Measurements from ENCODE around the gene RASL10A.

The RASL10A gene

DNA sequence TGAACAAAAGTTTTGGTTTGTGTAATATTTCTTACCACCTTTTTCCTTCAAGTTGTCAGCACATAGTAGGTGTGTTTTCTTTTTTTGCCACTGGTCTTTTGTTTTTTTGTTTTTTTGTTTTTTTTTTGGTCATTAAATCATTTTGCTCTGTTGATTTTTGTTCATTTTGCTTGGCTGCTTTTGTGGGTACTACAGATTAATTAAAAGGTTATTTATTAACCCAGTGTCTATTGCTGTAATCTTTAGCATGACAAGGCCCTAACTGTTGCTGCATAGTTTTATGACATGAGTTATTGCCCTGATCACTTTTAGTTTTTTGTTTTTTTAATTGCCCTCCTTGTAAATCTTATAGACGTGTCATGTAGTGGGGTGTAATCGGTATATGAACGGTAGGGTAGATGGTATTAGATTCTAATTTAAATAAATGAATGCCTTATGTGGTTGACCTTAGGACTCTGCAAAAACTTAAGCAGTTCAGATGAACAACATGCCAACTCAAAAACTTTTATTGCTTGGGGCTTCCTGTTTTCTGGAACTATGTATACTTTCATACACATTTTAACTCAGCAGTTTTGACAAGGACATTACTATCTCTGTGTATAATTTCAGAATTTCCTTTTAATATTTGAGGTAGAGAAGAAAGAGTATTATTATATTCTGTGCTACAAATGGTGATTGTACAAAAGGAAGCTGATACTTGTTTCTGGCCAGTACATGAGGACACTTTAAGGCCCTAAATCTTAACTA is 39.5 kb downstream of the RASL10A start:
- peak overlapping the region in 1 of 21 experiments; percentile 36 for H3K27ac ChIP-seq
- H3K4me3 ChIP-seq = no peak overlapping the region

DNA sequence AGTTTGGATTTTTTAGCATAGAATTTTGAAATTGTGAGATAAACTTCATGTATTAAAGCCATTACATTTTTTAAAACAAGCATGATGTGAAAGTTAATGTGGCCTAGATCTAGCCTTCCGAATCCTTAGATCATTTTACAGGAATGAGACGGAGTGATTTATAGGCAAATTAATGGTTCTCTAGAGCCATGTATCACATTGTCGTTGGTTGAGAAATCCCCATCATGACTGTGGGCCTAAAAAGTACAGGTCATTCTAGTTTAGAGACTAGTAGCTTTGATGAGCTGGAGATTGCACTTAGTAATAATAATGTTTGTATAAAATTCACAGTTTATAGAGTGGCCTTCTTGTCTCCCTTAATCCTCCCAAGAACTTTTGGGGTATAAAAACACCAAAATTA is 40.3 kb downstream of the RASL10A start:
- H3K4me3 ChIP-seq = no peak overlapping the region

DNA sequence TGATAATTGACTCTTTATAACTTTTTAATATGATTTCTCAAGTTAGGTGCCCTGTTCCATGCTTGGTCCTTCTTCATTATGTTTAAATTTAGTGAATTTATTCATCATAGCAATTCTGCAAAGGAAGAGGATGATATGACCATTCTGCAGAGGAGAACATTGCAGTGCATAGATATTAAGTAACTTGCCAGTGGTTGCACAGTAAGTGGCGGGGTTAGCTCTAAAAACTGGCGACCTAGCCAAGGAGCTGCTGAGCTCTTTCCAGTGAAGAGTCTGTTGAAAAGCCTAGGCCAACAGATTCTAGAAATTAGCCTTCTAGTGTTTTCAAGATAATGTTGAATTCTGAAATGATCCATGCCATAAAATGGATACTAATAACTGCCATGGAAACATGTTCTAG is 42.9 kb downstream of the RASL10A start:
- Histone ChIP-seq H3K27ac (no peak overlapping the region), H3K4me3 (no peak overlapping the region)

More for the DNA sequence above, 40.3 kb downstream of the RASL10A start:
- H3K27ac ChIP-seq = peak overlapping the region in 1 of 21 experiments; percentile 18

DNA sequence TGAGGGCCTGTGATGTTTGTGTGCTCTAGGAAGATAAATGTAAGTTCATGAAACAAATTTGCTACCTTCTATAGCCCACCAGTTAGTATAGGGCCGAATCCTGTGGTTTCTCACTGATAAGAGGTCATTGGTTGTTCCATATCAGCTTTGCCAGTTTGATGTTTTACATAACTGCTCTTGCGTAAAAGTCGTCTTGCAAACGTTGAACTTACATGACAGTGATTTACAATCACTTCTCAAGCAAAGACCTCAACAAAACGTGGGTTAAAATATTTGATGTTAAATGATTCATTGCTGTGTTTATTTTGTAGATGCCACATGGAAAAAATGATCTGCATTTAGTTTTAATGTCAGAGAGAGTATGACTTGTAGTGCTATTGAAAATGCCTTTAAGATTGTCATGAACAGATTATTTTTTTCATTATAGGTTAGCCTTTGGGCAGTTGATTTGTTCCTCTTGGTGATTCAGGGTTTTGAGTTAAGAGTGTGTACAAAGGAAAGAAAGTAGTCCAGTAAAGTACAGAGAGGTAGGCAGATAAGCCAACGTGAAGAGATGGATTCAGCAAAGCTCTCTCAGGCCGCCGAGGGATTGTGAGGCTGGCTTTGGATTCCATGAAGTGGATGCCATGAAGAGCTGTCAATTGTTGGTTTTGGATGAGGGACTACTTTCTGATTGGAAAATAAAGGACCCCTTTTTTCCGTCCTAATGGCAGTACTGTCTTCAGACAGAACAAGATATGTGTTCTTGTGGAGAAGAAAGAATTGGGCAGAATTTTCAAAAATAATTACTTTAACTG is 44.8 kb downstream of the RASL10A start:
- H3K4me3 ChIP-seq = peak overlapping the region in 5 of 7 experiments; percentile 80 to 93 (median 89)
- H3K27ac ChIP-seq = peak overlapping the region in 5 of 21 experiments; percentile 3 to 100 (median 43)

DNA sequence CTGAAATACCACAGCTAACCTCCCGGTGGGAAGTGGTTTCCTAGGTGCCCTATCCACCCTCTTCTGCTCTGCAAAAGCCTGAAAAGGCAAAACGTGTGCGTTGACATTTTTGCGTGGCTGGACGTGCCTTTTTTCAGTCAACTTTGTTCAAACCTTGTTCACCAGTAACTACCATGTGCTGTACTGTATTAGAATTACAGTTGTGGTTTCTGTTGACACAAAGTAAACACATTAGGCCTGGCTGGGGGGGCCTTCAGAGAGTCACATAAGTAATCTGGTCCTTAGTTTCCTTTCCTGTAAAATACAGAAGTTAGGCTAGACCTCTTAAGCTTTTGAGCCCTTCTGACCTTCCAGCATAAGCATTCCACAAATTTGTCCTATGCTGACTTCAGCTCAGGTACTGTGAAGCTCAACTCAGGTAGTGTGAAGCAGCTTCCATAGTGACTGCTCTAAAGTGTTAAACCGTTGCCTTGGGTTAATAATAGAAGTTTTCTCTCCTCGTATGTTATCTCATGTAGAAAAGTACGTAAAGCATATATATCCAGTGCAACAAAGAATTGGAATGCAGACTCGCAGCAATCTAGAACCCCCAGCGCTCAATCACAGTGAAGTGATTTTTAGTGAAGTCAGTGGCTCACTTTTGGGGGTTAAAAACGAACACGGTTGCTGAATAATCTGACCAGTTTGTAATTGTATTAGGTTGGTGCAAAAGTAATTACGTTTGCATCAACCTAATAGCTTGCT is 45.6 kb downstream of the RASL10A start:
- peak overlapping the region; percentile 80 to 99 (median 89) for H3K4me3 ChIP-seq
- H3K27ac ChIP-seq = peak overlapping the region in 15 of 21 experiments; percentile 99 to 100 (median 100)

DNA sequence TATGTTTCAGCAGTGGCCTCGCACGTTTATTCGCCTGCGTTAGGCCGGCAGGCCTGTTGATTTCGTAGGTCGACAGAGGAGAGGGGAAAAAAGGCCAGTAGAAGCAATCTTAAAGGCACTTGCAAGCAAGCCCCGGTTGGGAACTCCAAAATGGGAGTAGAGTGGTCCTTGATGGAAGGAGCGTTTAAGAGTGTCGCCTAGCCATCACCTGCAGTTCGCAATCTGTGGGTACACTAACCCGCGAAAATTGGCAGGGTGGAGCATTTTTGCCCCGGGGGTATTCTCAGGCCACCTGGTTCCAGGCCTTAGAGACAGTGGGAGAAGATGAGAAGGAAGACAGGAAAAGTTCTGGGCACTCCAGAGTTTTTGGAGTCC is 46.3 kb downstream of the RASL10A start:
- peak overlapping the region; percentile 80 to 99 (median 89) for H3K4me3 ChIP-seq
- H3K27ac ChIP-seq = peak overlapping the region in 20 of 21 experiments; percentile 98 to 100 (median 100)

DNA sequence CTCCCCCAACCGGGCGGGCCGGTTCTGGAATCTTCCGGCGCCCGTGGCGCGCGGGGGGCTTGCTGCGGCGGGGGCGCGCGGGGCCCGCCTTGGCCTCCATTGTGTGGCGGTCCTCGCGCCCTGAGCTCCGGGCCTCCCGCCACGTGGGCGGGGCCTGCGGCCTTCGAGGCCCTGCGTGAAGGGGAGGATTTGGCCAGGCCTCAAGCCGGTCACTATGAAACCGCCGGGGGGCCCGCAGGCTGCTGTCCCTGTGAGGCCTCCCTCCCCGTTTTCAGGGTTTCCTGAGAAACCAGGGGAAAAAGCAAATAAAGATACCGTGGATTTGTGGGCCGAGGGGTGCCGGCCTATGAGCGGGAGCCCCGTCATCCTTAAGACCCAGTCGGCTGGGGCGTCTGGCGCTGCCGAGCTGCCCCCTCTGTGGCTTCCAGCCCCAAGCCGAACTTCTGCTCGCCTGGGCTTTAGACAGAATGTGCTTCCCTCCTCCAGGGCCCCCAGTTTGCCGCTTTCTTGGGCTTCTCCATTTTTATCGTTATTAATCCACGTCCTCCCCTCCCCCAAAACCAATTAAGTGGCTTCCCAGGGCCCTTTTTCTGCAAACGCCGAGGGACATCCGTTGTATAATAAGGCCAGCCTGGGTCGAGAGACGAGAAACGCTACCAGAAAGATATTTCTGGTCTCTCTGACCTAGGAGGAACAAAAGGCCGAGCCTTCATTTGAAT is 46.8 kb downstream of the RASL10A start:
- peak overlapping the region; percentile 98 to 100 (median 100) for H3K27ac ChIP-seq

DNA sequence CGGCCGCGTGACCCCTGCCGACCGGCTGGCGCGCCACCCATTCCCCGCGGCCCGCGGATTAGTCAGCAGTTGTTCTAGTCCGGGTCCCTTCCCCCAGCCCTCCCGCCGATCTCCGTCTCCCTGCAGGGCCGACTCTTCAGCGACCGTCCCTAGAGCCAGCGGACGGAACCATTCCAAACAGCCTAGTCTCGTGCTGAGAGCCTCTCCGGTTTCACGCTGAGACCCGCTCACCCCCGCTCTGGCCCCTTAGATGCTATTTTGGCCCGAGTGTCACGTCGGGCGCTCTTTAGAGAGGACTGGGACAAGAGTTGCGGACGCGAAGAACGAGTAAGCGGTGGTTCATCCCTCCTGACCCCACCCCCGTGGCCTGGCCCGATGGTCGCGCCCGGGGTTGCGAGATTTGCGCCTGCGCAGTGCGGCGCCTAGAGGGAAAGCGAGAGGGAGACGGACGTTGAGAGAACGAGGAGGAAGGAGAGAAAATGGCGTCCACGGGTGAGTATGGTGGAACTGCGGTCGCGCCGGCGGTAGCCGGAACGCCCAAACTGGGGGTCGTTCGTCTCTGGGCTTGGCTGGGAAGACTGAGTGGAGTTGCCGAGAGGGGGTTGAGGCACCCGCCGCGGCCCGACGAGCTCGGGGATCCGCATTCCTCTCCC is 47.5 kb downstream of the RASL10A start, which contains the start of the genes EWSR1 and RHBDD3:
Gene EWSR1, plus strand, starts transcription at position 411 of the 653 bp plus-strand sequence. Its CDS starts 69 bp downstream, at position 480.
Gene RHBDD3, minus strand, starts transcription at position 124 of the 653 bp plus-strand sequence. CDS start 2,355 bp downstream, outside the sequence.
- peak within 1 kb of the TSS; percentile 98 to 100 (median 100) for H3K27ac ChIP-seq
- H3K4me3 ChIP-seq = peak within 1 kb of the TSS; percentile 80 to 99 (median 89)

More for the DNA sequence above, 46.8 kb downstream of the RASL10A start:
- H3K4me3 ChIP-seq = peak overlapping the region; percentile 80 to 99 (median 89)

DNA sequence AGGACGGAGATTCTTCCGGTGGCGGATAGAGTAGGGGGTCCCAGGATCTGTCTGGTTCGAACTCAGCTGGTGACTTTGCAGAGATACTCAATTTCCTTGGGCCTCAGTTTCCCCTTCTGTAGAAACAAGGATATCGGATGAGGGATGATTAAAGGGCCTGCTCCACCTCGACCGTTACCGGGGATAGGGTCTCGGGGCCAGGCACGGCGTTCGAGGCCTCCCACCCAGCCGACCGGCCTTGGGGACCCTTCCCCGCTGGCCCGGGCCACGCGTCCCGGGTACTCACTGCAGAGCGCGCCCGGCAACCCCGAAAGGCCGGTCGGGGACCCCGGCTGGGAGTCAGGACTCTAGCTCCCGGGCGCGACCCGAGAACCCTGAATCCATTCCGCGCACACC is 48.0 kb downstream of the RASL10A start:
- peak overlapping the region; percentile 80 to 99 (median 89) for H3K4me3 ChIP-seq
- H3K27ac ChIP-seq = peak overlapping the region; percentile 98 to 100 (median 100)

DNA sequence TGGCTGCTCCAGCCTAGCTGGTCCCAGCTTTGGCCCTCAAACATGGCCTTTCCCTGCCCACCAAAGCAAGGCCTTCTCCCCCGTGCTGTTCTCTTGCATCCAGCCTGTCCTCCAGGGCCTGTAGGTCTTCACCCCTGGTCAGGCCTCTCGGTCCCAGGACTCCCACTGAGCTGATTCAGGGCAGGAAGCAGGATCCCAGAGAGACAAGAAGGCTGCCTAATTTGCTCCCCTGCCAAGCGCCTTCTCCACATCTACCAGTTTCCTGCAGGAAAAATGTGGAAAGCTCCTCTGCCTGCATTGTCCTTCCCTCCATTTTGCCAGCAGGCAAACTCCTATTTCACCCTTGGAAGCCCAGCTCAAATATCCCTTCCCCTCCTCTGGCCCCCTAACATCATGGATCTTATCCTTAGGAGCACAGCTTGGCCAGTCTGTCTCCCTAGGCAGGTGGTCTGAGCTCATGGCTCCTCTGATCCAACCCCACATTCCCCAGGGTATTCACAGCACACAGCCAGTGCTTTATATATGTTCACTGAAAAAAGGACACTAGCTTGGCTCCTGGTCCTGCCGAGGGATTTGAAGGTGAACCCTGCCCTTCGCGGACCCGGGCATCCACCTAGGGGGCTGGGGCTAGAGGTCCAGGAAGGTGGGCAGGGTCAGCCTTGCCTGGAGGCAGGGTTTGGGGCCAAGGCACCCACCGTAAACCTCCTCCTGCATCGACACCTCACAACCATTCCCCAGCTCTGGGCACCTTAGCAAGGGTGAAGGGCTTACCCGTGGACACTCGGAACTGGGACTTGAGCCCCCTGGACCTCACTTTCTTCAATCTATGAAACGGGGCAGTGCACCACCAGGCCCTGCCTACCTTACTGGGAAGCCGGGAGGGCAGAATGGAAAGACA is 48.7 kb downstream of the RASL10A start:
- H3K4me3 ChIP-seq = peak overlapping the region; percentile 80 to 99 (median 89)
- peak overlapping the region; percentile 98 to 100 (median 100) for H3K27ac ChIP-seq

DNA sequence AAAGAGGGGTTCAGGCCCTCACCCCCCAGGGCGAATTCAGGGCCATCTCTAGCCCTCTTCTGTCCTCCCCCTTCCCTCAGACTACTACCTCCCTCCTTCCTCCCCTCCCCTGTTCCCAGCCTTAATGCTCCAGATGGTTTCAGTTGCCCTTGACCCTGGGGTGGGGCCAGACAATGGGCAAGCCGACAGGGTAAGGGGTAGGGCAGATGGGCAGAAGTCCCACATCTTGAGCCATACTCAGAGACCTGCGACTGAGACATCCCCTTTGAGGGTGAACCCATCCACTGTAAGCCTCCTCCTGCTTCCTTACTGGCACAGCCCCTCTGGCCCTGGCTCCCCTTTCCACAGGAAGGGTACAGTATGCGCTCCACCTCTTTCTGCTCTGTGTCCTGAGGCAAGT is 49.6 kb downstream of the RASL10A start:
- Histone ChIP-seq H3K27ac (peak overlapping the region in 6 of 21 experiments; percentile 29 to 100 (median 100)), H3K4me3 (no peak overlapping the region)

DNA sequence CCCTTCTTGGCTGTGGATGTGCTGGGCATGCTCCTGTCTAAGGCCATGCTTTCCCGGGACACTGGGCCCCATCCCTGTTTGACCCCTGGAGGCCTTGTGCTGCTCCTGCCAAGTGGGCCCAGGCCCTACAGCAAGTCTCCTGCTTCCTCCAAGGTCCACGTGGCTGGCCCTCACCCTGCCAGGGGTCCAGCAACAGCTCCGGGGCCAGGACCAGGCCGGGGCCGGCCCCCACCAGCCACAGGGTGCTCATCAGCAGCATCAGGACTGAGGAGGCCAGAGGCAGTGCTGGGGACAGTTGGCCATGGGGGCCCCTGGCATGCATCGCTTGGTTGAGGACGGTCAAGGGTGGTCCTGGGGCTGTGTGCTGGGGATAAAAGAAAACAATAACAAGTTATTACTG is 50.2 kb downstream of the RASL10A start:
- Histone ChIP-seq H3K4me3 (no peak overlapping the region), H3K27ac (peak overlapping the region in 1 of 21 experiments; percentile 15)

DNA sequence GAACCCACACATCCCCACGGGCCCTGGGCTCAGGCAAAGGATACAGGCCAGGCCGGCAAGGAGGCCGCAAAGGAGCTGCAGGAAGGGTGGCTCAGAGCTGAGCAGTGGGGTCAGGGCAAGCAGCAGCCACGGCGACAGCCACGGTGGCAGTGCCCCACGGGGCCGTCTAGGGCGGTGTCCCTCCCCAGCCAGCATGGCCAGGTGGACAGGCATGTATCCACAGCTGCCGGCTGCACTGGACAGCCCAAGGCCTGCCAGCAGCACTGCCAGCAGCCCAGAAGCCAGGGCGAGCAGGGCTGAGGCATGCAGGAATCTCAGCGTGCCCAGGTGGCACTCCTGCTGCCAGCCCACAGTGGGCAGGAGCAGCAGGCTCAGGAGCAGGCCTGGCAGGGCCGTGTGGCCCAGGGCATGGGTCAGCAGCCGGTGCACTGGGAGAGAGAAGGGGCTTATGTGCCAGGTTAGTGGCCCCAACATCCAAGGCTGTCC is 51.7 kb downstream of the RASL10A start:
- Histone ChIP-seq H3K4me3 (no peak overlapping the region), H3K27ac (no peak overlapping the region)
